ENCODE measurements around the gene CLMN.
"Not testable (repeated sequence)": the region's sequence is repeated elsewhere in the genome, so short reads cannot be mapped to it uniquely, and the experiment has no call there.

CLMN gene

DNA sequence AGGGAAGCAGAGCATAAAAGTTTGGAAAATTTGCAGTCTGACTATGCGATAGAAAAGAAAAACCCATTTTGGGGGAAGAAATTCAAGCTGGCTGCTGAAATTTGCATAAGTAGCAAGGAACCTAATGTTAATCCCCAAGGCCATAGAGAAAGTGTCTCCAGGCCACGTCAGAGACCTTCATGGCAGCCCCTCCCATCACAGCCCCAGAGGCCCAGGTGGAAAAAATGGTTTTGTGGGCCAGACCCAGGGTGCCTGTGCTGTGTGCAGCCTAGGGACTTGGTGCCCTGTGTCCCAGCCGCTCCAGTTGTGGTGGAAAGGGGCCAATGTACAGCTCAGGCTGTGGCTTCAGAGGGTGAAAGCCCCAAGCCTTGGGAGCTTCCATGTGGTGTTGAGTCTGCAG is 35.9 kb downstream of the CLMN start:
- DNase-seq, result not testable (repeated sequence)

DNA sequence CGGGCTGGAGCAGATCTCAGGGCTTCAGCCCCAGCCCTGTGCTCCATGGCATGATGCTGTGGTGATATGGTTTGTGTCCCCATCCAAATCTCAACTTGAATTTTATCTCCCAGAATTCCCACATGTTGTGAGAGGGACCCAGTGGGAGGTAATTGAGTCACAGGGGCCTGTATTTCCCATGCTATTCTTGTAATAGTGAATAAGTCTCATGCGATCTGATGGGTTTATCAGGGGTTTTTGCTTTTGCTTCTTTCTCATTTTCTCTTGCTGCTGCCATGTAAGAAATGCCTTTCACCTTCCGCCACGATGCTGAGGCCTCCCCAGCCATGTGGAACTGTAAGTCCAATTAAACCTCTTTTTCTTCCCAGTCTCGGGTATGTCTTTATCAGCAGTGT is 36.7 kb downstream of the CLMN start:
- not testable (repeated sequence) for DNase-seq

DNA sequence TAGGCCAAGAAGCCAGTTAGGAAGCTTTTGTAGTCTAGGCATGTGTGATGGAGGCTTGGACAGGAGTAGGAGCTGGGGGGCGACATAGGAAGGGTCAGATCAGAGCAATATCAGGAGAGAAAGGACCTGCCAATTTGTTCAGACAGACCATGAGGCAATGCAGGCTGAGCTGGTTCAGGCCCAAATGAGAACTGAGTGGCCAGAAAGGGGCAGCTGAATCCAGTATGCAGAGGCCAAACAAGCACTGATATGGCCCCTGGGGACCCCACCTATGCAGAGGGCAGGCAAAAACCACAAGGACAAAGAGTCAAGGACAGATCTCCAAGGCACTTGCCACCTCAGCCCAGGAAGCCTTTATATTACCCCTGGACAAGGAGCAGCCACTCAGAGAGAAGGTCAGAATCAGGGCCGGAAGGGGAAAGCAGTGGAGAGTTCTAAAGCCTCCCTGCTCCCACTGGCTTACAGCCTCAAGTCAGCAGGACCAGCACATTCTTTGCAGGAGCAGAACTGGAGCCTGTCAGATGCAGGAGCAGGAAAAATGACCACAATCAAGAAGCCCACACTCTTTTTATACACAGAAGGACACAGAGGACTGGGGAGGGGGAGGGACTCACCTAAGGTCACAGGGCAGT is 37.2 kb downstream of the CLMN start:
- DNase-seq, result no peak

DNA sequence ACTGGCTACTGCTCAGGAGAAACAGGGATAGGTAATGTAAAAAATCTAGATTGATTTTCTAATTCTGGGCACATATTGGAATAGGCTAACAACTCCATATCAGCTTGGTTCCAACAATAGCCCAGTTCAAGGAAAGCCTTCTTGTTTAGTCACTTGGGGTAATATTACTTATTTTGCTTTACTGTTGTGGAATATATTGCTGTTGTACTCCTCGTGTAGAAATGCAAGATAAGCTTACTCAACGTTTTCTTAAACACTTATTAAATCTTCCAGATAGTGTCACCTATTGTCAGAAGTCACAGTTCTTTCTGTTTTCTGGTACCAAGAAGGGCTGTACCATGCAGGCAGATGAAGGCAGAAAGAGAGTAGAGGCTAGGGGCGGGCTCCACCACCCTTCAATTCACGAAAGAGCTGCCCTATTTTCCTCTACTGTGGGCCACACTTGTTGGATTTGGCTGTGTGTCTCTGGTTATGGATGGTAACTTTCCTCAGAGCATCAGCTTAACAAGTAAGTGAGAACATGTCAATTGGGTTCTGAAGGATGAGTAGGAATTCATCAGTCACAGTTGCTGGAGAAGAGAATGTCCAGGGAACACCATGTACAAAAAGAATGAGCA is 38.0 kb downstream of the CLMN start:
- DNase-seq, result no peak

DNA sequence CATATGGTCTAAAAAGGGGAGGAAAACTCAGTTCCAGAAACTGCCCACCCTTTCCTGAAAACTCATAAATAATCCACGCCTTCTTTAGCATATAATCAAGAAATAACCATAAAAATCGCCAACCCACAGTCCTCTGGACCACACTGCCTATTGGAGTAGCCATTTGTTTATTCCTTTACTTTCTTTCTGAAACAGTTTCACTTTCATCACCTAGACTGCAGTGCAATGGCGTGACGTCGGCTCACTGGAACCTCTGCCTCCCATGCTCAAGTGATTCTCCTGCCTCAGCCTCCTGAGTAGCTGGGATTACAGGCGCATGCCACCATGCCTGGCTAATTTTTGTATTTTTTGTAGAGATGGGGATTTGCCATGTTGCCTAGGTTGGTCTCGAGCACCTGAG is 44.2 kb downstream of the CLMN start:
- no peak for DNase-seq

DNA sequence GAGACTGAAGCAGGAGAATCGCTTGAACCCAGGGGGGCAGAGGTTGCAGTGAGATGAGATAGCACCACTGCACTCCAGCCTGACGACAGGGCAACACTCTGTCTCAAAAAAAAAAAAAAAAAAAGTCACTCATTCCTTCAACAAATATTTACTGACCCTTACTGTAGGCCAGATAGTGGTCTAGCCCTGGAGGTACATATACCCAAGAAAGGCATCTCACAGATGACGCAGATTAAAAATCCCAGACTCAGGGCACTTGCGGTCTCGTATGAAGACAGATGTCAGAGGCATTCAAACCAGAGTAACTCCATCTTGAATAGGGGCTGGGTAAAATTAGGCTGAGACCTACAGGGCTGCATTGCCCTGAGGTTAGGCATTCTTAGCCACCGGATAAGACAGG is 44.8 kb downstream of the CLMN start:
- no peak for DNase-seq

DNA sequence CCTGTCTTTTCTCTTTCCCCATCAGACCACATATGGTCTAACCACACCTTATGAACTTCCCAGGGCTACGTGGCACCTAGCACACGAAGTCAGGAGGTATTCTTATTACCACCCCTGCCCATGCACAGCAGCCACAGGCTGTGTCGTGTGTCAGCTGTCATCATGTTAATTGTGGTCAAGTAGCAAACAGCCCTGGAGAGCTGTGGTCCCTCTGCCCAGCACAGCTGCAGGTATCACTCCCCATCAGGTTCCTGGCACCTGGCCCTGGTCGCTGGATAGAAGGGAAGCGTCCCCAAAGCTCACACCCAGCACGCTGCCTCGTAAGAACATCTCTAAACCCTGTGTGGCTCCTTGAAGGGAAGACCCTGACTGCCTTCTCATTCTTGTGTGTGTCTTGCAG is 45.4 kb downstream of the CLMN start:
- DNase-seq, result no peak

DNA sequence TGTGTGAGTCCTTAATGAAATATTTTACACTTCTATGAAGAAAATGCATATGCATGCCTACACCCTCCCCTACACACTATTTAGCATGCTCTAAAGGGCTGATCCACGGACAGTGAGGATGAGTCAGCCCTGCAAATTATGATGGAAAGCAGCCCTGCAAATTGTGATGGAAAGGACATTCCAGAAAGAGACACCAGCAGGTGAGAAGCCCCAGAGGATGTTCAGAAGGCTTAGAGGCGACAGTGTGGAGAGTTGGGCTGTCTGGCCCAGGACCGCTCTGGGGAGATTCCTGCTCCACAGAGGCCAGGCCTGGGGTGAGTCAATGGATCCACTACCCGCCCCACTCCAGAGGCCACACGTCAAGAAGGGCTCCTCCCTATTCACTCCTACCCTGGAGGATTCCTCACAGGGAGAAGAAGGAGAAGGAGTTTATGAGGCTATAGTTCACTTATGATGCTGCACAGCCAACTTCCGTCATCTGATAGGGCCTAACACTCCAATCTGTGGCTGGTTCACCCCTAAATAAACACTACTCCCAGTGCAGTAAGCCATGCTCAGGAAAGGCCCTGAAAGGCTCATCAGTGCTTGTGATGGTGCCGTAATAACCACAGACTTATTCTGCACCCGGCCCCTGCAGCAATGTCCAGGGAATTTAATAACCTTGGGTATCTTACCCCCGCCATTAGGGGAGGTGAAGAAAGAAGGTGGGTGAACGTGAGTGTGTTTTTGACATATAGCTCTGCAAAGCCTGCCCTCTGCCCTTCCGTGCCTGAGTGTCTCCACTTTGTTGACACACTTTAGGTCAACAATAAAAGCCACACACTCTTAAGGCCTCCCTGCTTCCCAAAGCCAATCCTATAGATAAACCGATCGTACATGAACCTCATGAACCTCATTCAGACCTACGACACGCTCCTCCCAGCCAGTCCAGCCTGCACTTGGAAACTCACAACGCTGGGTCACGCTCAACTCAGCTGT is 46.4 kb downstream of the CLMN start:
- DNase-seq, result no peak

DNA sequence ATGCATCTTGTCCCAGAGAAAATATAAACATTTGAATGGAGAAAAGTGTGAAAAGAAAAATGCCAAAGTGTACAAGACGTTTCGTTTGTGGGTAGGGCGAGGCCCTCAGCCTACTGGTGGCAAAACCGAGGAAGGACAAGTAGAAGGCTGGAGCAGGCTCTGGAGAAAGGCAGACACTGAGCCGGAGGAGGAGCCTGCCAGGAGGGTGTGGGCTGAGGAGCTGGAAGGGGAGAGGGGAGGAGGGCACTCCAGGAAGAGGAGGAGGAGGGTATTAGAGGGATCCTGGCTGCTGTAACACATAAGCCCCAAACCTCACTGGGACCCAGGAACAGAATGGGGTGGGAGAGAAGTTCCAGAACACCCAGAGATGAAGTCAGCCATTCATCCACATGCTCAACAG is 47.7 kb downstream of the CLMN start:
- no peak for DNase-seq

DNA sequence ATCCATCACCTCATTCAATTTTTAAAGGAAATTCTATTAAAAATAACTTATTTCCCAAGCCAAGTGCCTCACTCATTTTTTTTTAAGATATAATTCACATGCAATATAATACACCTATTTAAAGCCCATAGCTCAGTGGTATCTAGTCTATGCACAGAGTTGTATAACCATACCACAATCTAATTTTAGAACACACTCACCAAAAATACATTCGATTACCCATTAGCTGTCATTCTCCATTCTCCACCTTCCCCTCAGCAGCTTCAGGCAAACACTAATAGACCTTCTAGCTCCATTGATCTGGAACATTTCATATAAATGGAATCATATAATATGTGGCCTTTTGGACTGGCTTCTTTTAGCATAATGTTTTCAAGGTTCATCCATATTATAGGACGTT is 49.5 kb downstream of the CLMN start:
- no peak for DNase-seq

DNA sequence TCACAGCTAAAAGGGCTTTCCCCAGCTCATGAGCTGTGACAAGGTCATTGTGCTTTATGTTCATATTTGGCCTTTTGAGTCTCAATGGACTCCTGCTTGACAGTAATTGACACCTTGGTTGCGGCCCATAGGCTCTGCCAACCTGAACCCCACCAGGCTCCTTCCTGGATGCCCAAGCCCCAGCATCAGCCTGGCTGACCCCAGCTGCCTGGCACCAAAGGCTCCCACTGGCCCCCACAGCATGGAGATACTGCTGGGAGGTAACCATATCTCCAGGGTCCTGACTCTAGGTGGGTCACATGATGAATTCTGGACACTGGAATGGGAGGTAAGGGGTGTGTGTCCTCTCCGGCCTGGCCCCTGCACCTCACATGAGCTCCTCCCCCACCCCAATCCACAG is 50.2 kb downstream of the CLMN start:
- no peak for DNase-seq

DNA sequence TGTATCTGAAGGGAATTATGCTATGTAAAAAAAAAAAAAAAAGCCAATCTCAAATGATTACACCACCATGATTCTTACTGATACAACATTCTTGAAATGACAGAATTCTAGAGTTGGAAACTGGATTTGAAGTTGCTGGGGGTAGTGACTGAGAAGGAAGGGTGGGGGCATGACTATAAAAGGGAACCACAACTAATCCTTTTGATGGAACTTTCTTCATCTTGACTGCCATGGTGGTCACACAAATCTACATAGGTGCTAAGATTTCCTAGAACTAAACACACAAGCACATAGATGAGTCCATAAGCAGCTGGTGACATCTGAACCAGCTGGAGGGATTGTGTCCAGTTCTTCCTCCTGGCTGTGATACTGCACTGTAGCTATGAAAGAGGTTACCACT is 51.4 kb downstream of the CLMN start:
- DNase-seq, result no peak

DNA sequence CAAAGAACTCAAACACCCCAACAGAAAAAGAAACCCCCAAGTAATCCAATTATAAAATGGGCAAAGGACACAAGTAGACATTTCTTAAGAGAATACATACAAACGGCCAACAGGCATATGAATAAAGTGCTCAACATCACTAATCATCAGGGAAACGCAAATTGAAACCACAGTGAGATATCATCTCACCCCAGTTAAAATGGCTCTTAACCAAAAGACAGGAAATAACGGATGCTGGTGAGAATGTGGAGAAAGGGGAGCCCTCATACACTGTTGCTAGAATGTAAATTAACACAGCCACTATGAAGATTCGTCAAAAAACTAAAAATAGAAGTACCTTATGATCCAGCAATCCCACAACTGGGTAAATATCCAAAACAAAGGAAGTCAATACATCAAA is 52.4 kb downstream of the CLMN start:
- no peak for DNase-seq

DNA sequence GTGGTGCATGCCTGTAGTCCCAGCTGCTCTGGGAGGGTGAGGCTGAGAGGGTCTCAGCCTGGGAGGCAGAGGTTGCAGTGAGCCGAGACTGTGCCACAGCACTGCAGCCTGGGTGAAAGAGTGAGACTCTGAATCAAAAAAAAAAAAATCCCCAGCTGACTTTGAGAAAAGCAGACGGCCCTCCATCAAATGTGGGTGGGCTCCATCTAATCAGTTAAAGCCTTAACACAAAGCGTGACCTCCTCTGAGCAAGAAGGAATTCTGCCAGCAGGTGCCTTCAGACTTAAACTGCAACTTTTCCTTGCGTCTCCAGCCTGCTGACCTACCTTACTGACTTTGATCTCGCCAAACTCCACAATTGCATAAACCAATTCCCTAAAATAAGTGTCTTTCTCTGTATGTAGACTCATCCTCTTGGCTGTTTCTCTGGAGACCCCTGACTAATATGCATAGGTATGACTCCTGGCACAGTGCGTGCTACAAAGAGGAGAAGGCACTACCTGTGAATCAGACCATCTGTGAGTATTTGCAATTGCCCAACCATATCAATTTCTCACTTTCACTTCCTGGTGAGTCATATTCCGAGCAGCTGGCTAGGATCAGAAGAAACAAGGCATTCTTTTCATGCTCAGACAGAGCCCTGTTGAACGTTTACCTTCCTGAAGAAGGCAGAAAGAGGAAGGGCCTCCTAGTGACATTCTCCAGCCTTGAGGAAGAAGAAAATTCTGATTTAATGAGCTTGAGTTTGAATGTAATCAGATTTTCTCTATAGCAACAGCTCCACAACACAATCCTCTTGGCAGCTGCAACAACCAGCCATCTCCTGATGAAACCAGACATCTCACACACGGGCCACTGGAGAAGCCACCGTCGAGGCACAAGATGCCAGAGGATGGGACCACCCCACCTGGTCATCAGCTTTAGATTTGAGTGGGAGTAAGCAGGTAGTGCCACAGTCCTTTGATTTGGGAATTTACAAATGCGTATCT is 54.3 kb downstream of the CLMN start:
- DNase-seq, result peak; percentile 19

DNA sequence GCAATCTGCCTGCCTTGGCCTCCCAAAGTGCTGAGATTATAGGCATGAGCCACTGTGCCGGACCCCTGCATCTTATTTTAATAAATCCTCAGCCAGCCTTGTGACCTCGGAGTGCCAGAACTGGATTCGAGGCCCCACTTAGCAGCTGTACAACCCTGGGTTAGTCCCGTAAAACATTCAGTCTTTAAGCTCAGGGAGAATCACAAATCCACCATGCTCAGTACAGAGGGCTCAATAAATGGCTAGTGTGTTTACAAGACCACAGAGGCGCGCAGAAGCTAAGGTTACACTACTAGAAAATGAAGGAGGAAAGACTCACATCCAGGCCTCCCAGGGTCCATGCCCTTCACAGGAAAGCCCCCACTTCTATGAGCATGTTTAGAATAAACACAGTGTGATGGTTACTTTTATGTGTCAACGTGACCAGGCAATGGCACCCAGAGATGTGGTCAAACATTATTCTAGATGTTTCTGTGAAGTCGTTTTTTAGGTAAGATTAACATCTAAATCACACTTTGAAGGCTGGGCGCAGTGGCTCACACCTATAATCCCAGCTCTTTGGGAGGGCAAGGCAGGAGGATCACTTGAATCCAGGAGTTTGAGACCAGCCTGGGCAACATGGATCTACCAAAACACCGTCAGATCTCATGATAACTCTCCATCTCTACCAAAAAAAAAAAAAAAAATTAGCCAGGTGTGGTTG is 55.3 kb downstream of the CLMN start:
- DNase-seq, result no peak

DNA sequence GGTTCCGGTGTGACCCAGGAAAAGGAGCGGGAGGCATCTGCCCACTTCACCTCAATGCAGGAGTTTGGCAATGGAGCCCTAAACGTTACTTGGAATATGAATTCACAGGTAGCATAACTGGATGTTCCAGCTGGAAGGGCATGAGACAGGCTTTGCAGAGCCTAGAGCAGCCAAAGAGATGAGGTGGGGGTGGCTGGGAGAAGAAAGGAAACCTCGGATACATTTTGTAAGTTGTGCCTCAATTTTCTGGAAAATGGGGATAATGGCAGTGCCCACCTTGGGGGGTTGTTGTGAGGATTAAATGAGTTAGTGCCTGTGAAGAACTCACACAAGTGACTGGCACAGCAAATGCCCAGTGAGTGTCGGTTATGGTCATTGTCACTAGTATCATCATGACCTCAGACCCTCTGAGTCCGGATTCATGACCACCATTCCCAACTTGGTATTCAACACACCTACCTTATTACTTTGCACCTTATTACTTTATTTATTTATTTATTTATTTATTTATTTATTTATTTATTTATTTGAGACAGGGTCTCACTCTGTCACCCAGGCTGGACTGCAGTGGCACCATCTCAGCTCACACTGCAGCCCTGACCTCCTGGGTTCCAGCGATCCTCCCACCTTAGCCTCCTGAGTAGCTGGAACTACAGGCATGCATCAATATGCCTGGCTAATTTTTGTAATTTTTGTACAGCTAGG is 56.0 kb downstream of the CLMN start:
- DNase-seq, result no peak

DNA sequence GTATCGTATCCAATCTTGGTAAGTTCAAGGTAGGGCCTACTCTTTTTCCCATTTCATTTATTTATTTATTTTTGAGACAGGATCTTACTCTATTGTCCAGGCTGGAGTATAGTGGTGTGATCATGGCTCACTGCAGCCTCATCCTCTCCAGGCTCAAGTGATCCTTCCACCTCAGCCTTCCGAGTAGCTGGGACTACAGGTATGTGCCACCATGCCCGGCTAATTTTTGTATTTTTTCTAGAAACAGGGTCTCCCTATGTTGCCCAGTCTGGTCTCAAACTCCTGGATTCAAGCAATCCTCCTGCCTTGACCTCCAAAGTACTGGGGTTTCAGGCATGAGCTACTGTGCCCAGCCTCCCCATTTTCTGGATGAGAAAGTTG is 57.2 kb downstream of the CLMN start:
- no peak for DNase-seq

DNA sequence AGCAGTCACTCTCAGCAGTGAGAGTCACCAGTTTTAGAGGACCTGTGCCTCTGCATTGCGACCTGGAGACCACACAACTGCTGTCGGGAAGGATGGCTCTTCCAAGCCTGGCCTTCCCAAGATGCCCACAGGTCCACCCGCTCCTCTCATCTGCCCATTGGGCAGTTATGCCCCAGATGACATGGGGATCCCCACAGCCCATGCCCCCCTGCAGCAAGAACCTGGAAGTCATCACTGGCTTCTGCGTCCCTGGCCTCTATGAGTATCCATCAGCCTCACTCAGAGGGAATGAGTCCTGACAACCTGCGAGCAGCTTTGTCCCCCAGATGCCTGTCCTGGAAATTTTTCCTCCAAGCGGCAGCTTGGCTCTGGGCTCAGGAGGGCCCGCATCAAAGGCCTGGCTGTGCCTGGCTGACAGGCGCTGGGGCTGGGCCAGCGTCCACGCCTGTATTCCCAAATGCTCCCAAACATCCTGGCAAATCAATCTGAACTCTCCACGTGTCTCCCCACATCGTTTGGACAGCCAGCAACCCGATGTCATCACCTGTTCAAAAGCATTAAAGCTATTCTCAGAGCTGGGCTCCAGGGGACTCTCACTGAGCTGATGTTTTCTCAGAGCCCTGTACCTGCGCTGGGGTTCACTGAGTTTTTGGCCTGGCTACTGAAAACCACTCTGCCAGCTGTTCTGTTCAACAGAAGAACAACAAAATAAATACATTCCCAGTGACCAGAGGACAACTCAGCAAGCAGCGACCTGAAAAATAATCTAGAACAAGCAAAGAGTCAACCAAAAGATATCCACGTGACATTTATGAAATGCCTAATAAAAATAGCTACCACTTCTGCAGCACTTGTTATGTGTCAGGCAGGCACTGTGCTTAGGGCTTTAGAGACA is 57.8 kb downstream of the CLMN start:
- DNase-seq, result no peak

DNA sequence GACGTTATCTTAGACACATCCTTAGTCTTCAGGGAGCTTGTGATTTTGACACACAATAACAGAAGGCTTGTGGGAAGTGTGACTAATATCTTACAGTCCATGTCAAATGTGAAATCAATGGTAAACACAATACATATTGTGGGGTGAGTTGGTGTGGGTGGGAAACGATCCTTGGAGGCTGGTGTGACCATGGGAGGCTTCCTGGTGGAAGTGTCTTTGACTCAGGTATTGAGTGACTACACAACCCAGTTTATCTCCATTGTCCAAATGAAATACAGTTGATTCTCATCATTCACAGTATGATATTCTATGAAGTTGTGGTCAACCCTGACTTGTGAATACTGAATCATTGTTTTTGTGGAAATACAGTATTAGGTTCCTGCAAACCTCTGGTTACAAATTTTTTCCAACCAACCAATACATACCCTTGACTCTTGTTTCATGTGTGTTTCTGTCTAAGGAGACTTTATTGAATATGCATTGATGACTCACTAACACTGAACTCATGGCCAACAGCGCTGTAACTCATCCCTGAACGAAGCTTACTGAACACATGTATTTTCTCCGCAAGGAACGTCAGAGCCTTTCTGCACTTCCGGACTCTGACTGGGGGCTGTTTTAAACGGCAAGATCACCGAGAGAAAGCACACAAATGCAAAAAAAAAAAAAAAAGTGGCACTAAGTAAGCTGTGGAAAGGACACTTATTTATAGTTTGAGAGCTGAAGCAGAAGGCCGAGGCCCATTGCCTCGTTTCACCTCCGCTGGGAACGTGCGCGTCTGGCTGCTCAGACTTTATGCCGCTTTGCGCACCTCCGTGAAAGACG is 59.0 kb downstream of the CLMN start:
- no peak for DNase-seq

Data from SHP77 treated with DMSO at 0.1 percent for 48 hours (cell line).